B cell (primary cell): Measurements from ENCODE around the gene DOLPP1. TPM values are rescaled to one million over a fixed set of nuclear protein-coding genes. Genes with fewer than 3 reads are reported as not detected.

Experiments used
- ATAC-seq: fragments of 200-7000 bp; cut with Tn5 transposase; one replicate; pipeline ENCODE4 v1.10.0; 2021; ENCODE audit warnings: low read depth, mild to moderate bottlenecking, moderate number of reproducible peaks, moderate library complexity
- CTCF ChIA-PET: fragments of 350-600 bp; sonication (Branson Sonifier 250); formaldehyde crosslinking; loops from one replicate; lab custom pipeline; 2021; ENCODE audit warnings: antibody characterized with exemption, inconsistent platforms; lab: Charles Lee
- POLR2A ChIA-PET: fragments of 350-600 bp; sonication (Branson Sonifier 250); formaldehyde crosslinking; loops from one replicate; lab custom pipeline; 2021; ENCODE audit warnings: antibody characterized with exemption; lab: Charles Lee
- DNase-seq: peaks from one replicate; pipeline ENCODE4 v3.0.0; 2013
- H2AFZ ChIP-seq: 2 replicates; pipeline ENCODE4 v1.6.1; 2012; ENCODE audit warnings: mild to moderate bottlenecking, low read depth, low read length; ENCODE audit not compliant: insufficient read depth, poor library complexity, severe bottlenecking
- H3K27ac ChIP-seq, 2 donors: 1 replicate in 1 of 2; 2 replicates in 1 of 2; pipeline ENCODE4 v1.5.1; 2012 to 2013; ENCODE audit warnings: low read length in 2 of 2, mild to moderate bottlenecking in 2 of 2, moderate library complexity in 1 of 2
- H3K27me3 ChIP-seq, 4 experiments: fragments of 200-600 bp in 1 of 4; sonication (generic) in 1 of 4; replicated peaks in 1 of 4; 1 replicate in 2 of 4; 2 replicates in 2 of 4; pipeline versions ENCODE4 v1.6.1 to v1.7.0; 2013 to 2016; ENCODE audit warnings: low read length in 3 of 4, mild to moderate bottlenecking in 2 of 4, mixed read lengths in 1 of 4, moderate library complexity in 1 of 4; ENCODE audit not compliant: insufficient read depth in 4 of 4, control insufficient read depth in 3 of 4; ENCODE audit errors: control extremely low read depth in 1 of 4
- H3K36me3 ChIP-seq, 2 experiments: replicated peaks in 1 of 2; 1 replicate in 1 of 2; 2 replicates in 1 of 2; pipeline versions ENCODE4 v1.6.1 to v1.7.1; 2013; ENCODE audit warnings: low read length in 1 of 2; ENCODE audit not compliant: insufficient read depth in 2 of 2, control insufficient read depth in 1 of 2; ENCODE audit errors: control extremely low read depth in 1 of 2, extremely low read depth in 1 of 2
- H3K4me1 ChIP-seq, 2 donors: fragments of 200-600 bp in 1 of 2; sonication (generic) in 1 of 2; 1 replicate in 1 of 2; 2 replicates in 1 of 2; pipeline versions ENCODE4 v1.5.1 to v1.6.1; 2013 to 2017; ENCODE audit warnings: low read length in 2 of 2; ENCODE audit not compliant: control insufficient read depth in 2 of 2, insufficient read depth in 2 of 2
- H3K4me2 ChIP-seq: replicated peaks from 2 replicates; pipeline ENCODE3; 2012; ENCODE audit warnings: mild to moderate bottlenecking, low read depth, low read length; ENCODE audit not compliant: poor library complexity, severe bottlenecking
- H3K4me3 ChIP-seq, 5 experiments: fragments of 200-600 bp in 1 of 5; sonication (generic) in 1 of 5; 1 replicate in 3 of 5; 2 replicates in 2 of 5; pipeline versions ENCODE4 v1.5.1 to v1.7.0; 2011 to 2016; ENCODE audit warnings: low read length in 4 of 5, mild to moderate bottlenecking in 4 of 5, low read depth in 2 of 5, control low read depth in 1 of 5, moderate library complexity in 1 of 5; ENCODE audit not compliant: insufficient read depth in 1 of 5; ENCODE audit errors: control extremely low read depth in 1 of 5, extremely low read depth in 1 of 5
- H3K79me2 ChIP-seq: fragments of 200-600 bp; sonication (generic); one replicate; pipeline ENCODE4 v1.6.0; 2016; ENCODE audit warnings: low read length; ENCODE audit not compliant: control insufficient read depth, insufficient read depth
- H3K9ac ChIP-seq: fragments of 200-600 bp; sonication (generic); 2 replicates; pipeline ENCODE4 v1.6.1; 2017; ENCODE audit warnings: mild to moderate bottlenecking, low read length, moderate library complexity
- H3K9me3 ChIP-seq, 3 donors: one replicate each; pipeline versions ENCODE4 v1.6.1 to v1.7.1; 2013; ENCODE audit warnings: low read length in 2 of 3; ENCODE audit not compliant: control insufficient read depth in 2 of 3, insufficient read depth in 1 of 3; ENCODE audit errors: control extremely low read depth in 1 of 3
- H4K20me1 ChIP-seq: 2 replicates; pipeline ENCODE4 v1.6.0; 2012; ENCODE audit warnings: mild to moderate bottlenecking, low read length; ENCODE audit not compliant: insufficient read depth, control insufficient read depth, poor library complexity, severe bottlenecking
- H3K27ac Mint-ChIP-seq: one replicate; pipeline ENCODE4 v1.8.0; 2021; ENCODE audit warnings: mixed read lengths
- H3K27me3 Mint-ChIP-seq: one replicate; pipeline ENCODE4 v1.8.0; 2021; ENCODE audit warnings: mixed read lengths
- H3K4me1 Mint-ChIP-seq: one replicate; pipeline ENCODE4 v1.8.0; 2021; ENCODE audit warnings: mixed read lengths
- H3K4me3 Mint-ChIP-seq: one replicate; pipeline ENCODE4 v1.8.0; 2021; ENCODE audit warnings: mixed read lengths
- H3K9me3 Mint-ChIP-seq: one replicate; pipeline ENCODE4 v1.8.0; 2022; ENCODE audit warnings: mixed read lengths; ENCODE audit not compliant: insufficient read depth
- EZH2 ChIP-seq: IDR thresholded peaks from 2 replicates; pipeline ENCODE4 v1.6.1; 2012; ENCODE audit warnings: borderline replicate concordance, low read depth, mild to moderate bottlenecking, moderate library complexity, low read length; ENCODE audit not compliant: insufficient read depth, poor library complexity, severe bottlenecking
- WGBS: methylation state at CpG from one replicate; pipeline ENCODE4 v1.1.5; 2013; ENCODE audit warnings: missing lambda C conversion rate; ENCODE audit not compliant: insufficient coverage; 5-methylcytosine and 5-hydroxymethylcytosine counted together
- intact Hi-C: fragments of 100-400 bp; cut with micrococcal nuclease; formaldehyde crosslinking; loops from one replicate; pipeline ENCODE4 v1.10.0; 2022
- polyA plus RNA-seq: library from polyadenylated mRNA; depleted of rRNA; stranded (reverse); fragments of >200 nt; gene quantifications from 2 replicates; pipeline ENCODE4 v1.2.3, GENCODE V29; 2012
- total RNA-seq, 2 donors: library from RNA; stranded (reverse); fragments of 120-200 nt in 1 of 2; gene quantifications; 1 replicate in 1 of 2; 2 replicates in 1 of 2; pipeline versions ENCODE4 v1.2.3 to v1.2.4, GENCODE V29; 2013 to 2022
- TF ChIP-seq, protein P1 (sequence below): fragments of 200-600 bp; IDR thresholded peaks from one replicate; pipeline ENCODE4 v1.8.0; 2022; ENCODE audit warnings: antibody characterized with exemption, mild to moderate bottlenecking

DOLPP1 gene
- total and polyA plus RNA-seq, 2 donors (not counting 1 experiment from before 2014, with no cell fraction given) = 4.7 to 8.6 TPM

DNA sequence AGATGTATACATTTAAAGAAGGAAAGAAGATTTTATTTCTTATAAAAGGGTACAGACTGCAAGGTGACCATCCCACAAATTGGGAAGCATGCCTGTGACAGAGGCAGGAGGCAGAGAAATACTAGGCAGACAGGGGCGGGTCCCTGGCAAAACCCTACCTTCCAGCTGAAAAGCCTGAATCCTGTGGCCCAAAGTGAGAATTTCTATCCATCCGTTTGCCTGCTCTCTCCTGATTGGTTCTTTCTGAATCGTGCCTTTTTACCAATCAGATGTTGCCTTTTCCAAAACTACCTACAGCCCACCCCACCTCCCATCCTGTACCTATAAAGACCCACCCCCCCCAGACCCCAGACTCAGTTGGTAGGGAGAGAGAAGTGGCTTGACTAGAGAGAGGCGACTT is 49.4 kb upstream of the DOLPP1 start:
- Histone ChIP-seq H3K4me2 (no peak overlapping the region), H3K36me3 (no peaks in the 10 kb centered on the region), H3K27me3 (no peaks in the 10 kb centered on the region), H2AFZ (no peak overlapping the region), H3K4me1 (peaks cover 15 to 19% of the 10 kb centered on the region in 2 donors), H3K4me3 (no peak overlapping the region), H3K9ac (no peak overlapping the region), H4K20me1 (peaks cover 12% of the 10 kb centered on the region), H3K9me3 (no peaks in the 10 kb centered on the region), H3K27ac (no peak overlapping the region), H3K79me2 (peaks cover 18% of the 10 kb centered on the region)
- ChIA-PET CTCF (interaction anchor here (0.5 to 0.6 kb wide), 2 partner anchors 17 to 42 kb away, joined by 3 to 5 read pairs; no protein-coding TSS in a partner anchor), POLR2A (no interaction called here)
- DNase-seq (no peak), ATAC-seq (no peak)
- H3K9me3 Mint-ChIP-seq = no peaks in the 10 kb centered on the region
- no peak overlapping the region for H3K27ac Mint-ChIP-seq
- intact Hi-C loops = no loop called here
- WGBS = 94% methylated on average over 4 of the region's 4 CpGs
- no peak for TF ChIP-seq EZH2
- TF ChIP-seq, protein P1, sequence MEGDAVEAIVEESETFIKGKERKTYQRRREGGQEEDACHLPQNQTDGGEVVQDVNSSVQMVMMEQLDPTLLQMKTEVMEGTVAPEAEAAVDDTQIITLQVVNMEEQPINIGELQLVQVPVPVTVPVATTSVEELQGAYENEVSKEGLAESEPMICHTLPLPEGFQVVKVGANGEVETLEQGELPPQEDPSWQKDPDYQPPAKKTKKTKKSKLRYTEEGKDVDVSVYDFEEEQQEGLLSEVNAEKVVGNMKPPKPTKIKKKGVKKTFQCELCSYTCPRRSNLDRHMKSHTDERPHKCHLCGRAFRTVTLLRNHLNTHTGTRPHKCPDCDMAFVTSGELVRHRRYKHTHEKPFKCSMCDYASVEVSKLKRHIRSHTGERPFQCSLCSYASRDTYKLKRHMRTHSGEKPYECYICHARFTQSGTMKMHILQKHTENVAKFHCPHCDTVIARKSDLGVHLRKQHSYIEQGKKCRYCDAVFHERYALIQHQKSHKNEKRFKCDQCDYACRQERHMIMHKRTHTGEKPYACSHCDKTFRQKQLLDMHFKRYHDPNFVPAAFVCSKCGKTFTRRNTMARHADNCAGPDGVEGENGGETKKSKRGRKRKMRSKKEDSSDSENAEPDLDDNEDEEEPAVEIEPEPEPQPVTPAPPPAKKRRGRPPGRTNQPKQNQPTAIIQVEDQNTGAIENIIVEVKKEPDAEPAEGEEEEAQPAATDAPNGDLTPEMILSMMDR = no peak
- H3K4me3 Mint-ChIP-seq = no peak overlapping the region
- H3K4me1 Mint-ChIP-seq = peaks cover 18% of the 10 kb centered on the region
- no peaks in the 10 kb centered on the region for H3K27me3 Mint-ChIP-seq

DNA sequence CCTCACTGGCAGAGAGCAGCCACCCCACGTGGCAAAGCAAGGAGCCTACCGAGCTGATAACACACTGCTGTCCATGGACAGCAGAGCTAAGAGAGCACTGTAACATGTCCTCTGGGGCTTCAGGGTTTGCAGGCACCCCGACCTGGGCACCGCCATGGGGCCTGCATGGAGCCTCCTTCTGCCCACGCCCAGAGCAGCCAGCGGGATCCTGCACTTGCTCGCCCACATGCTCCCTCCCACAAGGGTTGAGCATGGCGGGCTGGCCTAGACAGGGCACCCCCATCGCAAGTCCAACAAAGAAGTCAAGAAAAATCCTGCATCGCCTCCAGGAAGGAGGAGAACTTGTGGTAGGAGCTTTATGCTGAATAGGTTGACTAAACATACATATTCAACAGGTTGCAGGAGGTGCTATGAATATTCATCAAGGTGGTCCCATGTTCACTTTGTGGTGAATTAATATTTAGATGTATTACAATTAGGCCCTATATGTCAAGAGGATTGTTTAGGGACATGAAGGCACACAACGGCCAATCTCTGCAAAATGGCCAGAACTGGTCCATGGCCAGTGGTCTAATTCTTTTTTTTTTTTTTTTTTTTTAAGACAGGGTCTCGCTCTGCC is 48.3 kb upstream of the DOLPP1 start:
- Mint-ChIP-seq H3K4me1 (peaks cover 21% of the 10 kb centered on the region), H3K9me3 (no peaks in the 10 kb centered on the region), H3K4me3 (no peak overlapping the region), H3K27ac (no peak overlapping the region), H3K27me3 (no peaks in the 10 kb centered on the region)
- no peak overlapping the region for H3K4me2 ChIP-seq
- H3K9ac ChIP-seq = no peak overlapping the region
- peaks cover 11 to 17% of the 10 kb centered on the region in 2 donors for H3K4me1 ChIP-seq
- TF ChIP-seq EZH2 = no peak
- TF ChIP-seq, protein P1 = no peak
- H3K79me2 ChIP-seq = peaks cover 18% of the 10 kb centered on the region
- WGBS = 90% methylated on average over 8 of the region's 12 CpGs
- no peaks in the 10 kb centered on the region for H3K9me3 ChIP-seq
- no peaks in the 10 kb centered on the region for H3K36me3 ChIP-seq
- H3K27ac ChIP-seq = no peak overlapping the region
- peaks cover 12% of the 10 kb centered on the region for H4K20me1 ChIP-seq
- no peak overlapping the region for H2AFZ ChIP-seq
- intact Hi-C loops = no loop called here
- ChIA-PET POLR2A (interaction anchor here (0.6 kb wide), 1 partner anchor 152 kb away, joined by 5 read pairs; no protein-coding TSS in a partner anchor), CTCF (interaction anchor here (1.0 kb wide), 1 partner anchor 40 kb away, joined by 3 read pairs; no protein-coding TSS in a partner anchor)
- DNase-seq = peak; percentile 7
- H3K27me3 ChIP-seq = no peaks in the 10 kb centered on the region
- H3K4me3 ChIP-seq = no peak overlapping the region
- no peak for ATAC-seq
